SIG-M5 (cell line): ENCODE measurements around the gene ADGRV1.
"Not testable (repeated sequence)": the region's sequence is repeated elsewhere in the genome, so short reads cannot be mapped to it uniquely, and the experiment has no call there.

ENCODE experiments used
- DNase-seq: peaks from one replicate; lab custom pipeline; 2025; lab: John Stamatoyannopoulos, UW

ADGRV1 gene

DNA sequence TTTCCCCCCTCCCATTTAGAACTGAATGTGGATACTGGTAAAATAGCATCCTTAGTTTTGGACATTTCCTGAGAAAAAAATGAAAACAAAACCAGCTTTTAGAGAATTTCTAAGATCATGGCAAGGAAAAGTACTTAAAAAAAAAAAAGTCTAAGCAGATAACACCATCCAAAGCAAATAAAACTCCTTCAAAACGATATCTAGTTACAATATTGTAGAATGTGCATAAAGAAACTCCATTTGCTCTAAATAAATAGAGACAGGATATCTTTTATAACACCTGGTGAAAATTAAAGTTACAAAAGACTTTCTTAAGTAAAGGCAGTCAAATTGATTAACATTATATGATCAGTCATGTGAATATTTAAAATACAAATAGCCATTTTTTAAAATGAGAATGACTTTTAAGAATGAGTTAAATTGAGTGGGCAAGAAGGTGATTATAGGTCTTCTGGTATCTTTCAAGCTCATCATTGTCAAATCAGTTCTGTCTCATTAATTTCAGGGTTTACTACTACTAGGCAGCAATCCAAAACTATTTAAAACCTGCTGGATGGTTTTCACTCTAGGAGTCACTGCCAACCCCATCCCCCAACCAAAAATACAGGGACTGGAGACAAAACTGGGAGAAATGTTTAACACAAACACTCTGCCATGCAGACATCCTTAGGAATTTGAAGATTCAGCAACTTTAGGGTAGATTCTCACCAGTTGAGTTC, 382.6 kb downstream of the ADGRV1 start:
- no peak for DNase-seq

DNA sequence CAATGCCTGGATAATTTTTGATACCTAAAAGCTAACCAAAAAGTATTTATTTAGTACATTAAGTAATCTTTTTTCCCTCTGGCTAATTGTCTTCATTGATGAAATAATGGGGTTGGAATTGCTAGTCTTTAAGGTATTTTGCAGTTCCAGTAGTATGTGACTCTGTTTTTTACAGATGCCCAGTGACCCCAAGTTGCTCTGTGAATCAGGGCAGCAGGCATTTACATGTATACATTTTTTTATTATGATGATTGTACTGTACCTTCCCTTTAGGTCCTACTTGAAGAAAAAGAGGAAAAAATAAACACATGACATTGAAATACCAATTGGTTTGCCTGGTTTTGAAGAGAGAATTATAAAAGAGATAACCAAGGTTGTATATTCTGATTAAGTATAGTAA, 385.5 kb downstream of the ADGRV1 start:
- no peak for DNase-seq

DNA sequence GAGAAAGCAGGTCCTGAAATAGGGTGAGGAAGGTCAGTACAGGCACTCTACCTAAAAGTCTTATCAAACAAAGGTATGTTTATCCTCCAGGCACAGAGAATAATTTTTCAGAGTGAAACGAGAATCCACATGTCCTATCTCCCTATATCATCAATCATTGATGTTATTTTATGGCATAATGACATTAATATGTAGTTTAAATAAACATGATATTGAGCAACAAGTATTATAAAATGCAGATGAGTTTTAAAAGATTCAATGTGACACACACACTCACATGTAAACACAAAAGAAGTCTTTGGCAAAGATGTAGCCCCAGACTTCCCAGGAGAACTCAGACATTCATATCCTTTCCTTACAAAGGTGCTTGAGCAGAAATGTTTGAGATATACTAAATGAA, 389.1 kb downstream of the ADGRV1 start:
- DNase-seq = no peak

DNA sequence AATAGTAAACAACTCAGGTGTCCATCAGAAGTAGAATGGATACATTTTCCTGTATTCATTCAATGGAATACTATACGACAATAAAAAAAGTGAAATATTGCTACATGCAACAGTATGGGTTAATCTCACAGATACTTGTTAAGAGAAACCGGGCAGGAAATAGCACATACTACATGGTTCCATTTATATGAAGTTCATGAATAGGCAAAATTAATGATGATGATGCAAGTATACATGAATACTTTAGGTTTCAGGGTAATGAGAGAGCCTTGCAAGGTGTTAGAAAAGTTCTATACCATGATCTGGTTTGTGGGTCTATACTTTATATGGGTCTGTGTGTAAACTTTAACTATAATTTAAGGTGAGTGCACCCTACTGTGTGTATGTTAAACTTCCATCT, 390.4 kb downstream of the ADGRV1 start:
- no peak for DNase-seq

DNA sequence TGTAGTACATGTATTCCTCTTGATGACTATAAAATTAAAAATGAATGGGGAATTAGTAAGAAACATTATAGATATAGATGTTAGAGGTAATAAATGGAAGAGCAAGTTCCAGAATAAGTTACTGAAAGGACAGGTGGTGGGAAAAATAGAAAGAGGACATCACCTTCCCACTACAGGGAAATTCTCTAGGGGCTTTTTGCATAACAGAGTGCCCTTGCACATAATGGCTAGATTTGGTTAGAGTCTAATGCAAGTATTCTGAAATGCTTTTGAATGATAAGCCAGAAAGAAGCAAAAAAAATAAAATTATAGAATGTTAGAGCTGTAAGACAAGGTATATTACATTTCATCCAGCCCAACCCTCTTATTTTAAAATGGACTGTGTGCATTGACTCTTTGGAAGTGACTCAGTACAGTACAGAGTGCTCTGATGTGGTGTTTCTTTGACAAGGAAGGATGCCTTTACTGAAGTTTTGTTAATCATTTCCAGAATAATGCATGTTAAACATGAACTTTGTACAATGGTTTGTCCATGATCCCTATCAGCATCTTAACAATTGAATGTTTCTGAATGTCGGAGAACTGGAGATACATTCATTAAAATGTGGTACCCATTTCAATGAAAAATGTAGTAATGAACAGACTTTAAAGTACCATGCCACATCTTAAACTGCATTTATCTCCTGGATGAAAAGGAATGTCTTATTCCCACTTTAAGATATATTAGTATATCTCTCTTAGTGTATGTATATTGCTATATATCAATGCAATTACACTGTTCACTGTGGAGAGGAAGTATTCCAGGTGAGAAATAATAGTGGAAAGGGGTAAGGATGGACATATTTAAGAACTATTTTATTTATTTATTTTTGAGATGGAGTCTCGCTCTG, 391.1 kb downstream of the ADGRV1 start:
- no peak for DNase-seq

DNA sequence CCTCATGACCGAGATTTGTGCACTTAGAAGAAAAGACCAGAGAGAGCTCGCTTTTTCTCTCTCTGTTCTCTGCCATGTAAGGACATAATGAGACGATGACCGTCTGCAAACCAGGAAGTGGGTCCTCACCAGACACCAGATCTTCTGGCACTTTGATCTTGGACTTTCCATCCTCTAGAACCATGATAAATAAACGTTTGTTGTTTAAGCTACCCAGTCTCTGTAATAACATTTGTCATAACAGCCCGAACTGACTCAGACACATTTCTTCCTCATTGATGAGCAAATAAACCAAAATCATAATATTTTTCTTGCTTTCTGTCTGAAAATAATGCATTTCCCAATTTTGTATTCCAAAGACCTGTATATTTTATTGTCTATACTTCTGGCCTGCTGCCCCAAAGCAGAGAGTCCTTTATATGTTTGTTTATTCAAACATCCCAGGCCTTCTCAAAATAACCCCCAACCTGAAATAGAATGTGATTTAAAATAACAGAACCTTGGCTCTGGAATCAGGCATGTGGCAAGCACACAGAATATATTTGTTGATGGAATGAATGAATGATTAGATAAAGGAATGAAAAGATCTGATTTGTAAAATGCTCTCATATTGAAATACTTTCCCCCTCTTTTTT, 396.5 kb downstream of the ADGRV1 start:
- no peak for DNase-seq

DNA sequence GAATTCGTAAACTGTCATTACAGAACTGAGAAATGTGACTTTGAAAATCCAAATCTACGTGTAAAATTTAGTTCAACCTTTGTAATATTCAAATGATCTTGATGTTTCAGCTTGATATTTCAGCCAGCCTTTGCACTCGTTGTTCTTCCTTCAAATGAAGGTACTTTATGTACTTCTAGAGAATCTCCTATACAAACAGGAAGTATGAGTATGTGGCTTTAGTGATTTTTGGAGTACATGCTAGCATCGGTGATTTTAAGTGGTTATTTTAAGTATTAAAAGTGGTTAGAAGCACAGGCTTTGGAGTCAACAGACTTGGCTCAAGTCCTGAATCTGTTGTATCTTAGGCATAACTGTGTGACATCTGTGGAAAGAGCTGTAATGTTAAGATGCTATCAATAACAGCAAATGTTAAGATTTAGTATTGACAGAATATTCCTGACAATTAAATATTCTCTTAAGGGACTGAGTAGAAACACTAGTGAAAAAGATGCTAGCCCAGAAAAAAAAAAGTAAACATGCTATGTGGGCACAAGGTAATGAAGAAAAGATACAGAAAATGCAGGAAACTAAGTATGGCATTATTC, 398.0 kb downstream of the ADGRV1 start:
- DNase-seq = no peak

DNA sequence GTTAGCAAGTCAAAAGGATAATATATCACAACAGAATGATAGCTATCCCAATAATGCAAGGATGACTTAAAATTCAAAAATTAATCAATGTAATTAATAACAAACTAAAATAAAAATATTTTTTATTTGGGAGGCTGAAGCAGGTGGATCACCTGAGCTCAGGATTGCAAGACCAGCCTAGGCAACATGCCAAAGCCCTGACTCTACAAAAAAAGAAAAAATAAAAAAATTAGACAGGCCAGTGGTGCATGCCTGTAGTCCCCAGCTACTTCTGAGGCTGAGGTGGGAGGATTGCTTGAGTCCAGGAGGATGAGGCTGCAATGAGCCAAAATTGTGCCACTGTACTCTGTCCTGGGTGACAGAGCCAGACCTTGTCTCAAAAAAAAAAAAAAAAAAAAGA, 399.3 kb downstream of the ADGRV1 start:
- DNase-seq = no peak

DNA sequence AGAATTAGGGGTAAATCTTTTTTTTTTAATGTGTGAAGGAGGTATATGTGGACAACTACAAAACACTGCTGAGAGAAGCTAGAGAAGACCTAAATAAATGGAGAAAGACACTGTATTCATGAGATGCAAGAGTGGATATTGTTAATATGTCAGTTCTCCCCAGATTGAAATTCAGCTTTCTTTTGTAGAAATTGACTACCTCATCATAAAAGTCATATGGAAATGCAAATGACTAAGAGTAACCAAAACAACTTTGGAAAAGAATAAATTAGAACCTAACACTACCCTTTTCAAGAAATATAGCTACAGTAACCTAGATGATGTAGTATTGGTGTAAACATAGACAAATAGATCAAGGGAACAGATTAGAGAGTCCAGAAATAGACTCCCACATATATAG, 400.7 kb downstream of the ADGRV1 start:
- DNase-seq = no peak

DNA sequence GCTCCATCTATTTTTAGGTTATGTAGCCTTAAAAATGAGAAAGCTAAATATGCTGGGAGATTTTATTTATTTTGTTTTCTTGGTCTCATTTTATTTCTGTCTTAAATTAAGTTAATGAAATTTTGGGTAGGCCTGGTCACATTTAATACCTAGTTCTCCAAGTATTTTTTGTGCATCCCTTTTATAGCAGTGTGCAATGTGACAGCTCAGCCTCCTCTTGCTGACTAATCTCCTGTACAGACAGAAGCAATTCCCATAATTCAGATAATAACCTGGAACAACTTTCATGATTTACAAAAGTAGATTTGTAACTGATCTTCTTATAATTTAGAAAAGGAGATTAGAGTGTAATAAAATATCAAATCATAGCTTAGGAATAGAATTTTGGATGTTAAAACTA, 403.9 kb downstream of the ADGRV1 start:
- DNase-seq = no peak

DNA sequence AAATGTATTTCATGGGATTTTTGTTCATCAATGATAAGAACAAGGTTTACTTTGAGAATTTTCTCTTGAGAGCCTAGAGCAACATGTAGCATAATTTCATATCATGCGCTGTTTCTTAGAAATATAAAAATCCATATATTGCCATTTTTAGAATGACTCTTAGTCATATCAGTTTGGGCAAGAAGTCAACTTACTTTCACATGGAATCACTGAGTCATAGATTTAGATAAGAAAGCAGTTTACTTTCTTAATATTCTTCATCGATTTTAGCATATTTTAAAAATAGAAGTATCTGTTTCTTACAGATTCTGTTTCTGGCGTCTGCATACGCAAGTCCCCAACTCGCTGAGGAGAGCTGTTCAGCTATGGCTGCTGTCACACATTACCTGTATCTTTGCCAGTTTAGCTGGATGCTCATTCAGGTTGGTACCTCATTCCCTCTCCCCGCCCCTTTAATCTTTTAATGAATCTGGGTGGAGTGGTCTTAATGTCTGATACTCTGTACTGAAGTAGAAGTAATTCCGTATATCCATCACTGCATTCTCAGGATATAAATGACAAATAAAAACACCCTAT, 406.6 kb downstream of the ADGRV1 start:
- no peak for DNase-seq

DNA sequence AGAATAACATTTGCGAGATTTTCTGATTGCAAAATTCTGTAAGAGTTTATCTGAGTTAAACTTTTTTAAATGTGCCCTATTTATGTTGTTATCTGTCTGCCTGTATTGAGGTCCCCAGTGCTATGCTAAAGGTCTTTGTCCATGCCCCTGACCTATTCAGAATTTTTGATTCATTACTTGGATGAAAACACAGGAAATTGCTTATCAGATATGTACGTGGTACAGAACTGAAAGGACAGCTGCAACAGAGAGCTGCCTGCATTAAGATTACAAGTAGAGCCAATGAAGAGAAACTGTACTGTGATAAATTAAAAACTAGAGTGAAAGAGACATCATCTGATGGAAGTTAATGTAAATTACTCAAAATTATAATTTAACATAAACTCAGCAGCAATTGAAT, 408.8 kb downstream of the ADGRV1 start:
- no peak for DNase-seq

DNA sequence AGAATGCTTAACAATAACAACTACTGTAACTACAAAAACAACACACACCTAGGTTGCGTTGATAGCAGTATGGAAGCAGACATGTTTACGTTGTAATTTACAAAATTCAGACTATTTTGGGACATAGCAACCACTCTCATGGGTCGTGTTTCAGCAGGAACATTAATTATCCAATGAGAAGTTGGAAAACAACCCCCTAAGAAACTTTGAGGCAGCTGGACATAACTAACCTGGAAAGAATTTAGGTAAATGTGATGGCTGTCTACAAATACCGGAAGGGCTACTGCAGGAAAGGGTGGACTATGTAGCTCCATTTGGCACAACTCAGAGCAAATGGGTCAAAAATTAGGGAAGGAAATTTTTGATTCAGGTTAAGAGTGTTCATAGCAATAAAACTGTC, 409.3 kb downstream of the ADGRV1 start:
- no peak for DNase-seq

DNA sequence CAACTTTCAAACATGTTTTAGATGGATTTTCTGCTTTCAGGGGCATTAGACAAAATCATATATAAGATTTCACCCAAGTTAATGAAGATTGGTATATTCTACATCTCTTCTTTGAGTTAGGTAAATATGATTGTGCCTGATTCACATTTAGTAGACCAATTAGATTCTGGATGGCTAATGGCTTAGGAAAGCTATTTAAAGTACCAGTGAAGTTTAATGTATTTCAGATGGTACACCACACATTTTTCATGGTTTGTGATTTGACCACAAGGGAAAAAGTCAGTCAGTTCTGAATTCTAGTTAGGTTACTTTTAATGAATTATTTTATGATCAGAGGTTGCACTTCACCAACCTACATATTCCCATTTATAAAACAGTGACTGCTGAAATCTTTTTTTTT, 409.7 kb downstream of the ADGRV1 start:
- no peak for DNase-seq

DNA sequence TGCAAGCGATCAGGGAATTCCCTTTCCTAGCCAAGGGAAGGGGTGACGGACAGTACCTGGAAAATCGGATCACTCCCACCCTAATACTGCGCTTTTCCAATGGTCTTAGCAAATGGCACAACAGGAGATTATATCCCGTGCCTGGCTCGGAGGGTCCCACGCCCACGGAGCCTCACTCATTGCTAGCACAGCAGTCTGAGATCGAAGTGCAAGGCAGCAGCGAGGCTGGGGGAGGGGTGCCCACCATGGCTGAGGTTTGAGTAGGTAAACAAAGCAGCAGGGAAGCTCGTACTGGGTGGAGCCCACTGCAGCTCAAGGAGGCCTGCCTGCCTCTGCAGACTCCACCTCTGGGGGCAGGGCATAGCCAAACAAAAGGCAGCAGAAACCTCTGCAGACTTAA, 411.3 kb downstream of the ADGRV1 start:
- DNase-seq = not testable (repeated sequence)

DNA sequence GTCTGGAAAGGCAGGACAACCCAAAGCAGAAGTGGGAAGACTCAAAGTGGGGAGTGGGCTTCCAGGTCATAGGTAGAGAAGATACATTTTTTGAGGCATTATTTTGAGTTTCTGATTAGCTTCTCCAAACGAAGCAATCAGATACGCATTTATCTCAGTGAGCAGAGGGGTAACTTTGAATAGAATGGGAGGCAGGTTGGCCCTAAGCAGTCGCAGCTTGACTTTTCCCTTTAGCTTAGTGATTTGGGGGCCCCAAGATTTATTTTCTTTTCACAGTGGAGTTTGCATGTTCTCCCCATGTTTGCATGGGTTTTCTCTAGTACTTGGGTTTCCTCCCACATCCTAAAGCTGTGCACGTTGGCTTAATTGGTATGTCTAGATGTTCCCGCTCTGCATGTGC, 422.6 kb downstream of the ADGRV1 start:
- DNase-seq = no peak

DNA sequence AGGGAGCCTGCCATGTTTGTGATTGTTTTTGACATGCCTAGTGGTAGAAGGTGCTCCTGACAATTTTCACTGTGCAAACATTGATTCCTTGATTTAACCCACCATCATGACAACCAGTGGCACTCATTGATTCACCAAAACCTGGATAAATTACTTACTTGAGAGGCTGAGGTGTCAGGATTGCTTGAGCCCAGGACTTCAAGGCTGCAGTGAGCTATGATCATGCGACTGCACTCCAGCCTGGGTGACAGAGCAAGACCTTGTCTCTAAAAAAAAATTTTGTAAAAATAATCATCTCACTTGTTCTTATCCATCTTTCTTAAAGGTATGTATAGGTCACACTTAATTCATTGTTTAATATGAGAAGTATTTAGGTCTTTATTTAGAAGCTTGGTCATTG, 423.2 kb downstream of the ADGRV1 start:
- DNase-seq = no peak

DNA sequence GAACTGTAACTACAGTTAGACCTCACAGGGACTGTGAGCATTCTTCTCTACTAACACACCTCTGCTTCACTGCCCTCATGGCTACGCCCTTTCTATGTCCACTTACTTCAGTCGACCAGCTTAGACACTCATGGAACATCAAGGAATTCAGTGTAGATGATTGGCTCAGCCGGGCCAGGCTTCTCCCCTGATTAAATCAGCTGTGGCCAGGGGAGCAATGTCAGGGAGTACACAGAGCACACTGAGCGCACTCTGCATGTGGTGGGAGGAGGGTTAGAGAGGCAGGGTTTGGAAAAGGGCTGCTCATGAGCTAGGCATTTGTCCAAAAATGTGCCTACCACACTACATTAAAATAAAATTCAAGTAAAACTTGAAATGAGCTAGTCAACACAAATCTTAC, 424.0 kb downstream of the ADGRV1 start:
- no peak for DNase-seq

DNA sequence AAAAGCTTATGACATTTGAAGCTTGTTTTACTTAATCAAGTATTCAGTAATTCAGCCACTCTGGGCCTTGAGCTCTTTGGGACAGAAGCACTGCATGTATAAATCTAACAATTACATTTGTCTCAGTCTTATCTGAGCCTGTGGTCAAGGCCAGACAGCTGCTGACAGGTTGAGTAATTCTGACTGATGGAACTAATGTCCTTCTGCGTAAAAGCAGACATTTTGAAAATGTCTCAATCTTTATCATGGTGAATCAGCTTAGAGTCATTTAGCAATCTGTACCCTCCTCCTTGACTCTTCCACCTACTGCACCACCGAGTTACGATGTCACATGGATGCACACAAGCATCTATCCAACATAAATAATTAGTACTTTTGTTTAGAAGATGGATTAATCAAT, 424.6 kb downstream of the ADGRV1 start:
- no peak for DNase-seq

DNA sequence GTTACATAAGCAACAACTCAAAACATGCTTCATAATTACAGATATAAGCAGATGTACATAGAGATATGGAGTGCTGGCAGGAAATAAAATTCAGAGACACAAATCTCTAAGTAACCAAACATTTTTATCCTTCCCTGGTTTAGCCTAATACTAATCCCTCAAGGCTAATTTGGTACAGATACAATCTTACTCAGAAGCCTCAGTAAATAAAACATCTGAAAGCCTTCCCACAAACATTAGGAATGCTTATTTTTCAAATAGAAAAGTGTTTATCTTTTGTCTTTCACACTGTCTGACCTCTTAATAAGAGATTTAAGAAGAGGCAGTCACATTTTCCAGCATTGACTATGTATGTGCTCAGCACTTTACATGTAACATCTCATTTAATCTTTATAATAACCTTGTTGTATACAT, 425.1 kb downstream of the ADGRV1 start:
- DNase-seq = no peak

DNA sequence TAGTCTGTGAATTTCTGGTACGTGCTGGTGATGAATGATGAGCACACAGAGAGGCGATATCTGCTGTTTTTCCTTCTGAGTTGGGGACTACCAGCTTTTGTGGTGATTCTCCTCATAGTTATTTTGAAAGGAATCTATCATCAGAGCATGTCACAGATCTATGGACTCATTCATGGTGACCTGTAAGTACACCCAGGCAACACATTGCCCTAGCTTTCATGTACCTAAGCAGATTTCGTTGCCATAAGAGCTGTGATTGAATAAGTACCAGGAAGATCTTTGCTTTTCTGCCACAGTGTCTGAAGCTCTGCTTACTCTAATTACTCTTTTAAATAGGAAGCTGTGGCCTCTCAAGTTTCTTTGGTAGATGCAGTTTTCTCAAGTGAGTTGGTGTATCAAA, 426.7 kb downstream of the ADGRV1 start:
- DNase-seq = no peak

DNA sequence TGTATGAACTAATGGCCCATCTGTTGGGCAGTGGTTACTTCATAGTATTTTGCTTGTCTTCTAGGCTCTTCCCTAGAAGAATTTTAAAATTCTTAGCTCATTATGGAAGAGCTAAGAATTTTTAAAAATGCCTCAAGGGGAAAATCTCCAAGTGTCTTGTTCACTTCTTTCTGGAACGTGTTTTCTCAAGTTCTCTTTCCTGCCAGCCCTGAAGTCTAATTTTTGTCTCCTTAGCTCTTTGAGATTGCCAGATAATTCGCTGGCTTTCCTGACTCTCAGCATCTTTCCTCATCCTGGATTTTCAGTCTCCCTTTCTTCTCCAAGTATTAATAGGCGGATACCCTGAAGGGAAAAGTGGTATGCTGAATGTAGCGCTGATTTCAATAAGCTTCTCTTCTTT, 429.1 kb downstream of the ADGRV1 start:
- no peak for DNase-seq
